SK-N-SH (cell line): ENCODE results near the gene NLK. TPM values are rescaled to one million over a fixed set of nuclear protein-coding genes. Genes with fewer than 3 reads are reported as not detected.

ENCODE experiments used
- CTCF ChIA-PET: fragments of 300-600, 350-600 bp; formaldehyde crosslinking; extraction: SDS; loops from one replicate; lab custom pipeline; 2021; lab: Yijun Ruan, JAX
- POLR2A ChIA-PET: fragments of 350-600 bp; sonication (Branson Sonifier 250); formaldehyde crosslinking; extraction: SDS; loops from one replicate; lab custom pipeline; 2020; ENCODE audit warnings: antibody characterized with exemption, inconsistent platforms; lab: Yijun Ruan, JAX
- DNase-seq: peaks from one replicate; pipeline ENCODE4 v3.0.0; 2012
- H2AFZ ChIP-seq: fragments of 200-600 bp; sonication (generic); 2 replicates; pipeline ENCODE4 v1.8.1; 2016; ENCODE audit warnings: antibody characterized with exemption, mild to moderate bottlenecking, low read depth
- H3F3A ChIP-seq: fragments of 200-600 bp; sonication (generic); replicated peaks from 2 replicates; pipeline ENCODE3; 2016; ENCODE audit warnings: antibody characterized with exemption, mild to moderate bottlenecking; ENCODE audit not compliant: insufficient read depth
- H3K27ac ChIP-seq, 2 experiments: fragments of 200-500 bp in 1 of 2; fragments of 200-600 bp in 1 of 2; sonication (Bioruptor generic) in 1 of 2; sonication (generic), shearing (Covaris generic) in 1 of 2; 2 replicates each; pipeline versions ENCODE4 v1.5.1 to v1.6.1; 2014 to 2016; ENCODE audit warnings: low read depth in 2 of 2, inconsistent platforms in 1 of 2, low read length in 1 of 2, mild to moderate bottlenecking in 1 of 2, mixed read lengths in 1 of 2
- H3K27me3 ChIP-seq: fragments of 200-600 bp; sonication (generic), shearing (Covaris generic); 2 replicates; pipeline ENCODE4 v1.6.1; 2016; ENCODE audit warnings: mixed run types; ENCODE audit not compliant: insufficient read depth
- H3K36me3 ChIP-seq, 2 experiments: fragments of 200-500 bp in 1 of 2; fragments of 200-600 bp in 1 of 2; sonication (Bioruptor generic) in 1 of 2; sonication (generic) in 1 of 2; replicated peaks in 1 of 2; 2 replicates each; pipeline versions ENCODE3 to v1.5.1; 2014 to 2016; ENCODE audit warnings: low read length in 1 of 2, mild to moderate bottlenecking in 1 of 2; ENCODE audit not compliant: insufficient read depth in 2 of 2, control insufficient read depth in 1 of 2
- H3K4me1 ChIP-seq, 2 experiments: fragments of 200-500 bp in 1 of 2; fragments of 200-600 bp in 1 of 2; sonication (Bioruptor generic) in 1 of 2; sonication (generic), shearing (Covaris generic) in 1 of 2; 2 replicates each; pipeline versions ENCODE4 v1.5.1 to v1.6.1; 2014 to 2016; ENCODE audit warnings: low read depth in 1 of 2, low read length in 1 of 2, mixed run types in 1 of 2; ENCODE audit not compliant: insufficient read depth in 2 of 2, control insufficient read depth in 1 of 2
- H3K4me2 ChIP-seq: fragments of 200-600 bp; sonication (generic), shearing (Covaris generic); 2 replicates; pipeline ENCODE4 v1.6.1; 2017; ENCODE audit warnings: mixed run types
- H3K4me3 ChIP-seq, 2 experiments: fragments of 200-500 bp in 1 of 2; fragments of 200-600 bp in 1 of 2; sonication (Bioruptor generic) in 1 of 2; sonication (generic), shearing (Covaris generic) in 1 of 2; 2 replicates each; pipeline versions ENCODE4 v1.5.1 to v1.8.1; 2014 to 2016; ENCODE audit warnings: low read depth in 2 of 2, inconsistent platforms in 1 of 2, low read length in 1 of 2, mild to moderate bottlenecking in 1 of 2, mixed read lengths in 1 of 2, moderate library complexity in 1 of 2
- H3K79me2 ChIP-seq: fragments of 200-600 bp; sonication (generic); 2 replicates; pipeline ENCODE4 v1.8.1; 2017; ENCODE audit warnings: mild to moderate bottlenecking; ENCODE audit not compliant: insufficient read depth
- H3K9ac ChIP-seq: fragments of 200-600 bp; sonication (generic); 2 replicates; pipeline ENCODE4 v1.6.1; 2017; ENCODE audit warnings: mixed run types
- H3K9me2 ChIP-seq: fragments of 200-600 bp; sonication (generic); 2 replicates; pipeline ENCODE4 v1.6.1; 2017; ENCODE audit warnings: mixed run types
- H3K9me3 ChIP-seq: fragments of 200-600 bp; sonication (generic); 2 replicates; pipeline ENCODE4 v1.6.1; 2017; ENCODE audit warnings: mixed run types, mild to moderate bottlenecking, moderate library complexity
- H4K20me1 ChIP-seq: fragments of 200-600 bp; sonication (generic); 2 replicates; pipeline ENCODE4 v1.6.1; 2017; ENCODE audit warnings: mild to moderate bottlenecking, mixed run types; ENCODE audit not compliant: insufficient read depth
- CTCF ChIP-seq: fragments of 200-600 bp; sonication (generic); IDR thresholded peaks from 2 replicates; pipeline ENCODE4 v1.6.1; 2017; ENCODE audit warnings: antibody characterized with exemption, mild to moderate bottlenecking, moderate library complexity
- ELF1 ChIP-seq: IDR thresholded peaks from 2 replicates; pipeline ENCODE4 v1.4.0; 2012
- EP300 ChIP-seq, 2 experiments: IDR thresholded peaks; 2 replicates each; pipeline versions ENCODE4 v1.4.0 to v1.6.1; 2012; ENCODE audit warnings: borderline replicate concordance in 1 of 2, low read depth in 1 of 2, low read length in 1 of 2
- EZH2phosphoT487 ChIP-seq: fragments of 200-600 bp; sonication (generic); IDR thresholded peaks from 2 replicates; pipeline ENCODE4 v1.6.1; 2017; ENCODE audit warnings: low read depth, mixed run types, mild to moderate bottlenecking, antibody characterized with exemption, moderate library complexity, borderline replicate concordance
- GABPA ChIP-seq: IDR thresholded peaks from 2 replicates; pipeline ENCODE4 v1.4.0; 2012; ENCODE audit warnings: low read depth, mild to moderate bottlenecking
- IRF3 ChIP-seq: fragments of 150-350 bp; IDR thresholded peaks from 2 replicates; pipeline ENCODE4 v1.6.1; 2016; ENCODE audit warnings: mild to moderate bottlenecking, low read depth, low read length
- JUND ChIP-seq: IDR thresholded peaks from 2 replicates; pipeline ENCODE4 v1.4.0; 2012
- MAX ChIP-seq: IDR thresholded peaks from 2 replicates; pipeline ENCODE4 v1.4.0; 2012; ENCODE audit warnings: low read depth
- MEF2A ChIP-seq: IDR thresholded peaks from 2 replicates; pipeline ENCODE4 v1.4.0; 2012; ENCODE audit warnings: low read depth, borderline replicate concordance
- NFIC ChIP-seq: IDR thresholded peaks from 2 replicates; pipeline ENCODE4 v1.4.0; 2012; ENCODE audit warnings: borderline replicate concordance
- NRF1 ChIP-seq: IDR thresholded peaks from 2 replicates; pipeline ENCODE4 v1.6.1; 2012; ENCODE audit warnings: low read depth, mild to moderate bottlenecking, low read length
- PBX3 ChIP-seq: IDR thresholded peaks from 2 replicates; pipeline ENCODE4; 2012
- RCOR1 ChIP-seq: fragments of 150-350 bp; IDR thresholded peaks from 2 replicates; pipeline ENCODE4 v1.6.1; 2017; ENCODE audit warnings: antibody characterized with exemption, low read length
- RFX5 ChIP-seq: IDR thresholded peaks from 2 replicates; pipeline ENCODE4 v1.6.1; 2012; ENCODE audit warnings: mild to moderate bottlenecking, improper control_type of control experiment, low read length
- RXRA ChIP-seq: IDR thresholded peaks from 2 replicates; pipeline ENCODE4 v1.4.0; 2012; ENCODE audit warnings: low read depth, mild to moderate bottlenecking, borderline replicate concordance
- SMC3 ChIP-seq: IDR thresholded peaks from 2 replicates; pipeline ENCODE4 v1.6.1; 2012; ENCODE audit warnings: low read depth, low read length, improper control_type of control experiment
- TCF12 ChIP-seq: IDR thresholded peaks from 2 replicates; pipeline ENCODE4 v1.4.0; 2012
- ZBTB33 ChIP-seq: IDR thresholded peaks from 2 replicates; pipeline ENCODE4 v1.4.0; 2012; ENCODE audit warnings: low read depth, borderline replicate concordance
- WGBS: methylation state at CpG from one replicate; pipeline ENCODE4 v1.1.6; 2017; ENCODE audit warnings: low lambda C conversion rate; 5-methylcytosine and 5-hydroxymethylcytosine counted together
- polyA plus RNA-seq, 3 experiments: library from polyadenylated mRNA; depleted of rRNA; stranded (reverse); fragments of >200 nt; gene quantifications; 2 replicates each; pipeline ENCODE4 v1.2.3, GENCODE V29; 2012

The NLK gene
- polyA plus RNA-seq, 1 of the 3 experiments (the other 2 are of a cell fraction): 12.3 TPM

- TF ChIP-seq MAX (no peak), NRF1 (no peak), JUND (no peak), RCOR1 (no peak), NFIC (no peak), RFX5 (no peak), CTCF (no peak)
Observed at GRCh38 chr17:28161311-28161710, 118.8 kb downstream of the NLK start (continued).

GRCh38 chr17:28166478-28166877 is 124.0 kb downstream of the NLK start:
- Histone ChIP-seq H4K20me1 (no peaks in the 10 kb centered on the region), H3K9ac (no peak overlapping the region), H3K27me3 (no peaks in the 10 kb centered on the region), H3K36me3 (peaks cover 23 to 26% of the 10 kb centered on the region in 2 experiments), H3K27ac (no peak overlapping the region), H3F3A (no peaks in the 10 kb centered on the region), H3K9me3 (no peaks in the 10 kb centered on the region), H3K4me1 (no peaks in the 10 kb centered on the region; a peak in 1 of 4 replicates), H3K4me2 (no peak overlapping the region), H3K9me2 (no peaks in the 10 kb centered on the region), H3K79me2 (no peaks in the 10 kb centered on the region), H2AFZ (no peak overlapping the region), H3K4me3 (no peak overlapping the region)
- POLR2A ChIA-PET: no interaction called here
- CTCF ChIA-PET: interaction anchor here (0.8 kb wide), 1 partner anchor 11 kb away, joined by 5 read pairs; no protein-coding TSS in a partner anchor
- DNase-seq: no peak
- WGBS: 96% methylated on average over 2 of the region's 2 CpGs
- no peak for TF ChIP-seq EP300 (IDR thresholded peaks at IDR 0.05; ENCODE audit: borderline replicate concordance in 1 of 2, low read depth in 1 of 2, low read length in 1 of 2)
- no peak for TF ChIP-seq TCF12
- TF ChIP-seq EZH2phosphoT487: no peak
- no peak for TF ChIP-seq ELF1

GRCh38 chr17:28169621-28170349 is 127.3 kb downstream of the NLK start:
- 93% methylated on average over 3 of the region's 3 CpGs for WGBS
- H3K36me3 ChIP-seq: peaks cover 35 to 37% of the 10 kb centered on the region in 2 experiments
- ChIA-PET POLR2A (no interaction called here), CTCF (no interaction called here)
- no peak for DNase-seq
- no peaks in the 10 kb centered on the region for H3F3A ChIP-seq
- no peak overlapping the region for H3K9ac ChIP-seq
- no peak overlapping the region for H3K4me2 ChIP-seq
- H3K27ac ChIP-seq: no peak overlapping the region
- H3K79me2 ChIP-seq: no peaks in the 10 kb centered on the region
- peaks cover 0 to 6% of the 10 kb centered on the region in 2 experiments; a peak in 2 of 4 replicates for H3K4me1 ChIP-seq
- H3K9me3 ChIP-seq: no peaks in the 10 kb centered on the region
- H3K9me2 ChIP-seq: no peaks in the 10 kb centered on the region
- no peak overlapping the region for H3K4me3 ChIP-seq
- H4K20me1 ChIP-seq: no peaks in the 10 kb centered on the region
- no peak overlapping the region for H2AFZ ChIP-seq
- no peak for TF ChIP-seq EP300 (IDR thresholded peaks at IDR 0.05; ENCODE audit: borderline replicate concordance in 1 of 2, low read depth in 1 of 2, low read length in 1 of 2)
- no peak for TF ChIP-seq PBX3
- TF ChIP-seq NRF1: no peak
- no peak for TF ChIP-seq ZBTB33
- TF ChIP-seq RXRA: no peak
- TF ChIP-seq MAX: no peak
- TF ChIP-seq RCOR1: no peak
- no peak for TF ChIP-seq GABPA
- no peak for TF ChIP-seq MEF2A
- no peak for TF ChIP-seq SMC3
- TF ChIP-seq IRF3: no peak
- no peak for TF ChIP-seq NFIC
- H3K27me3 ChIP-seq: no peaks in the 10 kb centered on the region
